ENCODE results near the gene GATM.

GATM gene

GRCh38 chr15:45378149-45378912 lies at the start of gene GATM:
TSS of gene GATM (minus strand) at chr15:45378544. CDS start at chr15:45378453, 91 bp downstream.
- peak within 1 kb of the TSS; percentile 45; the same call in 1 of the 2 replicates for H3K27ac ChIP-seq
- TF ChIP-seq, protein P1, sequence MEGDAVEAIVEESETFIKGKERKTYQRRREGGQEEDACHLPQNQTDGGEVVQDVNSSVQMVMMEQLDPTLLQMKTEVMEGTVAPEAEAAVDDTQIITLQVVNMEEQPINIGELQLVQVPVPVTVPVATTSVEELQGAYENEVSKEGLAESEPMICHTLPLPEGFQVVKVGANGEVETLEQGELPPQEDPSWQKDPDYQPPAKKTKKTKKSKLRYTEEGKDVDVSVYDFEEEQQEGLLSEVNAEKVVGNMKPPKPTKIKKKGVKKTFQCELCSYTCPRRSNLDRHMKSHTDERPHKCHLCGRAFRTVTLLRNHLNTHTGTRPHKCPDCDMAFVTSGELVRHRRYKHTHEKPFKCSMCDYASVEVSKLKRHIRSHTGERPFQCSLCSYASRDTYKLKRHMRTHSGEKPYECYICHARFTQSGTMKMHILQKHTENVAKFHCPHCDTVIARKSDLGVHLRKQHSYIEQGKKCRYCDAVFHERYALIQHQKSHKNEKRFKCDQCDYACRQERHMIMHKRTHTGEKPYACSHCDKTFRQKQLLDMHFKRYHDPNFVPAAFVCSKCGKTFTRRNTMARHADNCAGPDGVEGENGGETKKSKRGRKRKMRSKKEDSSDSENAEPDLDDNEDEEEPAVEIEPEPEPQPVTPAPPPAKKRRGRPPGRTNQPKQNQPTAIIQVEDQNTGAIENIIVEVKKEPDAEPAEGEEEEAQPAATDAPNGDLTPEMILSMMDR (conservative IDR thresholded peaks at IDR 0.05), result peak; percentile 65

GRCh38 chr15:45427085-45427484 lies 48.7 kb upstream of the GATM start:
- no peak overlapping the region for H3K27ac ChIP-seq
- TF ChIP-seq, protein P1 (conservative IDR thresholded peaks at IDR 0.05), result no peak

- TF ChIP-seq, protein P1 (conservative IDR thresholded peaks at IDR 0.05), result no peak
- H3K27ac ChIP-seq, result no peak overlapping the region
These were observed 46.8 kb upstream of the GATM start for GRCh38 chr15:45425135-45425534.

- TF ChIP-seq, protein P1 (conservative IDR thresholded peaks at IDR 0.05), result no peak
- H3K27ac ChIP-seq, result no peak overlapping the region
These were observed 46.1 kb upstream of the GATM start for GRCh38 chr15:45424429-45424828.

DNA sequence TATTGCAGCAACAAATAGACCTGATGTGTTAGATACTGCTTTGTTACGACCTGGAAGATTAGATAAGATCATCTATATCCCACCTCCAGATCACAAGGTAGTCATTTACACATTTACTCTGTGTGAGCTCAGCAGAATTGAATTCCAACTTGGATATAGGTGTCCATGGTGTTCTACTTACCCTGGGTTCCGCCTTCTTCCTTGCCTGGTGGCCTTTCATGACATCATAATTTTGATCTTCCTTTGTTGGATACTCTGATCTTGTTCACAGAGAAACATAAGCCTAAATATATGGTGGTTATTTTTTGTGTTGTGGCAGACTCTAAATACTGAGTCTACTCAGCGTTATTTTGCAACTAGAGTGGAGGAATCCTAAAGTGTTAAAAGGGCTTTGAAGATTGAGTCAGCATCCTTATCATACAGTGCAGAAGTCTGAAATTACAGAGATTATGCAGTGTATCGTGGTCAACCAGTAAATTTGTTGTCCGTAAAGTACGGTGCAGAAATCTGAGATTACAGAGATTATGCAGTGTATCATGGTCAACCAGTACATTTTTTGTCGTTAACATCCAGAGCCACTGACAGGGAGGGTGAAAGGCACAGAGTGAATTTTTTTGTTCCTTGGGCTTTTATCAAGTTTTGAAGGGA lies 39.1 kb upstream of the GATM start:
- no peak overlapping the region for H3K27ac ChIP-seq
- TF ChIP-seq, protein P1 (conservative IDR thresholded peaks at IDR 0.05), result no peak

DNA sequence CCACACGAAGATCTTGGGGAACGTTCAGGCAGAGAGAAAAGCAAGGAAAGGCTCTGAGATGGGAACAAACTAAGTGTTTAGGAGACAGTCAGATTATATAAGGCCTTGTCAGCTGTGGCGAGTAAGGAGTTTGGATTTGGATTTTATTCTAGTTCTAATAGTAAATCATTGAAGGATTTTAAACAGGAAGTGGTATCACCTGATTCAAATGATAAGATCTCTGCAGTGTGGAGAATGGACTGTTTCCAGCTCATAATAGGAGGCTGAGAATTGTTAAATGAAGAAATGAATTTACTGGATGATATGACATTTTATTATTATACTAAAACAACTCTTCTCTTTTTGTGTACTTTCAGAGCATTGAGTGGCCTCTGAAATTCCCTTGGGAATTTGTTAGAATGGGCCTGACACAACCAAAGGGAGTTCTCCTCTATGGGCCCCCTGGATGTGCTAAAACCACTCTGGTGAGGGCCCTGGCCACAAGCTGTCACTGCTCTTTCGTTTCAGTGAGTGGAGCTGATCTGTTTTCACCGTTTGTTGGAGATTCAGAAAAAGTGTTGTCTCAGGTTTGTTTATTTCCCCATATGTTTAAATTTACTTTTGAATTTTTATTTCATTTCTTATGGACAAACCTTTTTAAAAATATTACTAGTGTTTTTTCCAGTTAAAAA lies 36.0 kb upstream of the GATM start:
- TF ChIP-seq, protein P1 (conservative IDR thresholded peaks at IDR 0.05), result no peak
- H3K27ac ChIP-seq, result peak overlapping the region; percentile 81

GRCh38 chr15:45409596-45409995 lies 31.3 kb upstream of the GATM start:
- TF ChIP-seq, protein P1 (conservative IDR thresholded peaks at IDR 0.05), result no peak

More at GRCh38 chr15:45409596-45409995, 31.3 kb upstream of the GATM start:
- no peak overlapping the region for H3K27ac ChIP-seq
